ENCODE results near the gene RALGAPA1.
"Not testable (repeated sequence)": the region's sequence is repeated elsewhere in the genome, so short reads cannot be mapped to it uniquely, and the experiment has no call there.

The RALGAPA1 gene

GRCh38 chr14:35696119-35696518 lies 113.0 kb downstream of the RALGAPA1 start:
- Histone ChIP-seq H3K4me3 (ENCODE audit: low read length) (no peak overlapping the region), H3K27me3 (ENCODE audit: insufficient read depth, low read length) (no peaks in the 10 kb centered on the region), H3K4me1 (ENCODE audit: insufficient read depth, low read length) (no peaks in the 10 kb centered on the region), H2AFZ (ENCODE audit: low read depth, low read length) (no peak overlapping the region), H3K9me3 (ENCODE audit: low read length) (no peaks in the 10 kb centered on the region), H3K36me3 (ENCODE audit: insufficient read depth, low read length) (no peaks in the 10 kb centered on the region)

GRCh38 chr14:35695647-35696046 lies 113.4 kb downstream of the RALGAPA1 start:
- Histone ChIP-seq H3K4me1 (ENCODE audit: insufficient read depth, low read length) (no peaks in the 10 kb centered on the region), H3K36me3 (ENCODE audit: insufficient read depth, low read length) (no peaks in the 10 kb centered on the region), H3K9me3 (ENCODE audit: low read length) (no peaks in the 10 kb centered on the region), H3K4me3 (ENCODE audit: low read length) (no peak overlapping the region), H3K27me3 (ENCODE audit: insufficient read depth, low read length) (no peaks in the 10 kb centered on the region), H2AFZ (ENCODE audit: low read depth, low read length) (no peak overlapping the region)

GRCh38 chr14:35695072-35695471 lies 114.0 kb downstream of the RALGAPA1 start:
- Histone ChIP-seq H3K4me3 (ENCODE audit: low read length) (no peak overlapping the region), H3K36me3 (ENCODE audit: insufficient read depth, low read length) (no peaks in the 10 kb centered on the region), H3K27me3 (ENCODE audit: insufficient read depth, low read length) (no peaks in the 10 kb centered on the region), H2AFZ (ENCODE audit: low read depth, low read length) (no peak overlapping the region), H3K4me1 (ENCODE audit: insufficient read depth, low read length) (no peaks in the 10 kb centered on the region), H3K9me3 (ENCODE audit: low read length) (no peaks in the 10 kb centered on the region)

GRCh38 chr14:35689000-35689460 lies 120.1 kb downstream of the RALGAPA1 start:
- Histone ChIP-seq H3K9me3 (ENCODE audit: low read length) (no peaks in the 10 kb centered on the region), H3K4me1 (ENCODE audit: insufficient read depth, low read length) (no peaks in the 10 kb centered on the region), H2AFZ (ENCODE audit: low read depth, low read length) (no peak overlapping the region), H3K36me3 (ENCODE audit: insufficient read depth, low read length) (peaks cover 18% of the 10 kb centered on the region), H3K4me3 (ENCODE audit: low read length) (no peak overlapping the region), H3K27me3 (ENCODE audit: insufficient read depth, low read length) (no peaks in the 10 kb centered on the region)

- peaks cover 18% of the 10 kb centered on the region for H3K36me3 ChIP-seq (ENCODE audit: insufficient read depth, low read length)
- H2AFZ ChIP-seq (ENCODE audit: low read depth, low read length) = no peak overlapping the region
- H3K27me3 ChIP-seq (ENCODE audit: insufficient read depth, low read length) = no peaks in the 10 kb centered on the region
- no peaks in the 10 kb centered on the region for H3K9me3 ChIP-seq (ENCODE audit: low read length)
- H3K4me3 ChIP-seq (ENCODE audit: low read length) = no peak overlapping the region
- no peaks in the 10 kb centered on the region for H3K4me1 ChIP-seq (ENCODE audit: insufficient read depth, low read length)
Observed at GRCh38 chr14:35688126-35688826, 120.8 kb downstream of the RALGAPA1 start.

GRCh38 chr14:35687335-35687939 lies 121.7 kb downstream of the RALGAPA1 start:
- H2AFZ ChIP-seq (ENCODE audit: low read depth, low read length) = no peak overlapping the region
- no peak overlapping the region for H3K4me3 ChIP-seq (ENCODE audit: low read length)
- peaks cover 22% of the 10 kb centered on the region for H3K36me3 ChIP-seq (ENCODE audit: insufficient read depth, low read length)
- no peaks in the 10 kb centered on the region for H3K4me1 ChIP-seq (ENCODE audit: insufficient read depth, low read length)
- no peaks in the 10 kb centered on the region for H3K27me3 ChIP-seq (ENCODE audit: insufficient read depth, low read length)
- H3K9me3 ChIP-seq (ENCODE audit: low read length) = no peaks in the 10 kb centered on the region

GRCh38 chr14:35683688-35684087 lies 125.4 kb downstream of the RALGAPA1 start:
- H3K27me3 ChIP-seq (ENCODE audit: insufficient read depth, low read length); H3K4me3 ChIP-seq (ENCODE audit: low read length); H3K4me1 ChIP-seq (ENCODE audit: insufficient read depth, low read length); H2AFZ ChIP-seq (ENCODE audit: low read depth, low read length); H3K9me3 ChIP-seq (ENCODE audit: low read length): not testable (repeated sequence)
- H3K36me3 ChIP-seq (ENCODE audit: insufficient read depth, low read length) = peaks cover 17% of the 10 kb centered on the region

- Histone ChIP-seq H3K36me3 (ENCODE audit: insufficient read depth, low read length) (peaks cover 13% of the 10 kb centered on the region), H3K9me3 (ENCODE audit: low read length) (no peaks in the 10 kb centered on the region), H3K4me3 (ENCODE audit: low read length) (no peak overlapping the region), H3K27me3 (ENCODE audit: insufficient read depth, low read length) (no peaks in the 10 kb centered on the region), H2AFZ (ENCODE audit: low read depth, low read length) (no peak overlapping the region), H3K4me1 (ENCODE audit: insufficient read depth, low read length) (no peaks in the 10 kb centered on the region)
Observed at GRCh38 chr14:35682802-35683201, 126.3 kb downstream of the RALGAPA1 start.

GRCh38 chr14:35678403-35679028 lies 130.6 kb downstream of the RALGAPA1 start:
- H2AFZ ChIP-seq (ENCODE audit: low read depth, low read length) = no peak overlapping the region
- H3K36me3 ChIP-seq (ENCODE audit: insufficient read depth, low read length) = peaks cover 33% of the 10 kb centered on the region
- no peak overlapping the region for H3K4me3 ChIP-seq (ENCODE audit: low read length)
- H3K4me1 ChIP-seq (ENCODE audit: insufficient read depth, low read length) = no peaks in the 10 kb centered on the region
- no peaks in the 10 kb centered on the region for H3K27me3 ChIP-seq (ENCODE audit: insufficient read depth, low read length)
- H3K9me3 ChIP-seq (ENCODE audit: low read length) = no peaks in the 10 kb centered on the region

- H3K4me1 ChIP-seq (ENCODE audit: insufficient read depth, low read length) = no peaks in the 10 kb centered on the region
- no peak overlapping the region for H2AFZ ChIP-seq (ENCODE audit: low read depth, low read length)
- H3K27me3 ChIP-seq (ENCODE audit: insufficient read depth, low read length) = no peaks in the 10 kb centered on the region
- no peak overlapping the region for H3K4me3 ChIP-seq (ENCODE audit: low read length)
- no peaks in the 10 kb centered on the region for H3K9me3 ChIP-seq (ENCODE audit: low read length)
- H3K36me3 ChIP-seq (ENCODE audit: insufficient read depth, low read length) = peaks cover 32% of the 10 kb centered on the region
Observed at GRCh38 chr14:35669782-35670181, 139.3 kb downstream of the RALGAPA1 start.

GRCh38 chr14:35666429-35667043 lies 142.6 kb downstream of the RALGAPA1 start:
- Histone ChIP-seq H3K4me1 (ENCODE audit: insufficient read depth, low read length) (no peaks in the 10 kb centered on the region), H3K27me3 (ENCODE audit: insufficient read depth, low read length) (no peaks in the 10 kb centered on the region), H2AFZ (ENCODE audit: low read depth, low read length) (no peak overlapping the region), H3K36me3 (ENCODE audit: insufficient read depth, low read length) (peaks cover 31% of the 10 kb centered on the region), H3K4me3 (ENCODE audit: low read length) (no peak overlapping the region), H3K9me3 (ENCODE audit: low read length) (no peaks in the 10 kb centered on the region)

- Histone ChIP-seq H2AFZ (ENCODE audit: low read depth, low read length) (no peak overlapping the region), H3K4me3 (ENCODE audit: low read length) (no peak overlapping the region), H3K36me3 (ENCODE audit: insufficient read depth, low read length) (peaks cover 17% of the 10 kb centered on the region), H3K9me3 (ENCODE audit: low read length) (no peaks in the 10 kb centered on the region), H3K4me1 (ENCODE audit: insufficient read depth, low read length) (no peaks in the 10 kb centered on the region), H3K27me3 (ENCODE audit: insufficient read depth, low read length) (no peaks in the 10 kb centered on the region)
Observed at GRCh38 chr14:35661875-35662274, 147.2 kb downstream of the RALGAPA1 start.

GRCh38 chr14:35653045-35653444 lies 156.1 kb downstream of the RALGAPA1 start:
- Histone ChIP-seq H3K9me3 (ENCODE audit: low read length) (no peaks in the 10 kb centered on the region), H3K36me3 (ENCODE audit: insufficient read depth, low read length) (peaks cover 14% of the 10 kb centered on the region), H3K27me3 (ENCODE audit: insufficient read depth, low read length) (no peaks in the 10 kb centered on the region), H3K4me3 (ENCODE audit: low read length) (no peak overlapping the region), H3K4me1 (ENCODE audit: insufficient read depth, low read length) (no peaks in the 10 kb centered on the region), H2AFZ (ENCODE audit: low read depth, low read length) (no peak overlapping the region)

Measured in neuron (in vitro differentiated cells).